IPS DF 4.7 (cell line): ENCODE results near the gene RERGL.
"Not testable (repeated sequence)": the region's sequence is repeated elsewhere in the genome, so short reads cannot be mapped to it uniquely, and the experiment has no call there.

ENCODE experiments used
- DNase-seq: peaks from one replicate; pipeline ENCODE4 v3.0.0-alpha.2; 2013; ENCODE audit warnings: low spot score; ENCODE audit errors: extremely low read depth

Gene RERGL, protein sequence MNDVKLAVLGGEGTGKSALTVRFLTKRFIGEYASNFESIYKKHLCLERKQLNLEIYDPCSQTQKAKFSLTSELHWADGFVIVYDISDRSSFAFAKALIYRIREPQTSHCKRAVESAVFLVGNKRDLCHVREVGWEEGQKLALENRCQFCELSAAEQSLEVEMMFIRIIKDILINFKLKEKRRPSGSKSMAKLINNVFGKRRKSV

DNA sequence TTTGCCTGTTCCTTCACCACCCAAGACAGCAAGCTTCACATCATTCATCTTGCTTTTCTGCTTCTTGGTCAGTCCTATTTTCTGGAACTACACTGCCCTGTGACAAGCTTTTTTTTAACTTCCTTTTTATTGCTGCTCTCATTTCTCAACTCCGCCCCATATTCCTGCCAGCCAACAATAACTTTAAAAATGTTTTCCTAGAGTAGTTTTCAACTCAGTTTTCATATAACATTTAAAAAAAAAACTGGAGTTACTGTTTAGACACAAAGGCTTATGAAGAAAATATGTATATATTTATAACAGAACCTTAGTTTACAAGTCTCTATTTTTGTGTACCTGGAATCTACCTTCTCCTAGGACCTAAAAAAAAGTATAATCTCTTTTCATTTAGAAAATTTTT, at the start of gene RERGL:
Gene RERGL, minus strand, starts transcription at position 101 of the 400 bp plus-strand sequence. Its CDS starts 53 bp downstream, at position 48.
- DNase-seq: no peak

DNA sequence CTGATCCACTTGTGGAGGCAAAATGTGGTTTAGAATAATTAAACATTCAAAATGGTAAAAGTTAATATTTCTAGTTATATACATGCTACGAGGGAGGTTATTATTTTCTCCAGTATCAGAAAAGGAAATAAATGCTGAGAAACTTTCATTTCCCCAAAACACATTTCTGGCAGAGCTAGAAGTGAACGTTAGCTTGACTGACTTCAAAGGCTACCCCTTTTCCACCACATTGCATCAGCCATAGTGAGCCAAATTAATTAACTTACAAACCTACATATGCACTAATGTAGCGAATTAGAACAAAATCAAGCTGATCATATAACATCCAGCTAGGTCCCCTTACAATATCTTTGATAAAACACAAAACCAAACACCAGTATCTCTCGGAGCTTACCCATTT, 49.3 kb upstream of the RERGL start:
- DNase-seq: no peak

DNA sequence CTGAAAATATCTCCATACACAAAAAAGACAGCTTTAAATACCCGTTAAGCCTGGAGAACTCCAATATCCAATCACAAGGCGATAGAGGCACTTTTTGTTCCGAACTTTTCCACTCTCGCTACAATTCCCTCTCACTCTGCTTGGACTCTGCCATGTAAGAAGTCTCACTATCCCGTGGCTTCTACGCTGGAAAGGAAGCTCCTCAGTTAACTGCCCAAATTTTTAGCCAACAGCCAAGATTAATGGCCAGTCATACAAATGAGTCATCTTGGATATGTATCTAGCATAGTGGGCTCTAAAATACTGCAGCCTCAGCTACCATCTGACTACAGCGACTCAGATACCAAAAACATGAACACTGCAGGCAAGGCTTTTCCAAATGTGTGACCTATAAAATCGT, 45.5 kb upstream of the RERGL start:
- no peak for DNase-seq

DNA sequence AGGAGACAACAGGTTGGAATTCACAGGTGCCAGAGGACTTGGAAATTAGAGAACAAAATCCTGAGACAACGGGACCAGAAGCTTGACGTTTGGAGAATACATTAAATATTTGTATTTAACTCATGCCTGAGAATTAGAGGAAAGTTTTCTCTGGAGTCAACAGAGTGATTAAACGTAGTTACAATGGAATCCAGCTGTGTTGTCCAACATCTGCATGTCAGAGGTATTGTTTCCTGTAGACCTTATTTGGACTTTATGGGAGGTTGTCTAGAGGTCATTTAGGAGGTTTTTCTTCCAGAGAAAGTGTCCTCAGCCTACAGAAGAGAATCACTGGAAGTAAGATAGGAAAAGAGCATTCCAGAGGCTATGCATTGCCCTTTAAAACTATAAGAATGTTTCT, 45.1 kb upstream of the RERGL start:
- DNase-seq: no peak

DNA sequence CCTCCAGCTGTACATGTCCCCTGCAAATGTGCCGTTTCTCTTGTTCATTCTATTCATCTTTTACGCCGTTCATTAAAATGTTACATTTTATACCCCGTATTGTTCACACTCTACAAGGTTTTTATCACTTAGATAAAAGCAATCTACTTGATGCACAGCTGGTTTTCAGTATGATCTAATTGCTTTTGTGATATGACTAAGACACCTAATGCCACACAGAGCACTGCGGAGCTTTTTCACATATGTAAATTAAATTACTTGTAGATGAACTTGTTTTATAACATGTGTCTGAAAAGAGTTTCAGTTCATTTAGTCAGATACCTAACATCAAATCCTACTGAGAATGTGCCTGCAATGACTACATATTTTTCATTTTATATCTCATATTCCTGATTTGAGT, 40.9 kb upstream of the RERGL start:
- DNase-seq: no peak

DNA sequence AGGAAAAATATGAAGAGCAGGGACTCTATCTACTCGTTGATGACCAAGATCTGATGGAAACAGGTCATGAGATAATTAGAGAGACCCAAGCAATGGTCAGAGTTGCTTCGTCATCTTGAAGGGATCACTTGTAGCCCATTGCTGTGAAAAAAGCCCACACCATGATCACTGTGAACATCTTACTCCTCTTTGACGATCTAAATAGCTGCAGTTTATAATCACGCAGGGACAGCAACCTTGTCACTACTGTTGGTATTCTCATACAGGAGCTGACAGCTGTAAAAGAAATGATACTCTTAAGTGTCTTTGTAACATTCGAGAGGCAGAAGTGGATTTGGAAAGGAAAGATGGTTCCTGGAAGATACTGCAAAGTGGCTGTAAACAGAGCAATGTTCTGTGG, 33.7 kb upstream of the RERGL start:
- no peak for DNase-seq

DNA sequence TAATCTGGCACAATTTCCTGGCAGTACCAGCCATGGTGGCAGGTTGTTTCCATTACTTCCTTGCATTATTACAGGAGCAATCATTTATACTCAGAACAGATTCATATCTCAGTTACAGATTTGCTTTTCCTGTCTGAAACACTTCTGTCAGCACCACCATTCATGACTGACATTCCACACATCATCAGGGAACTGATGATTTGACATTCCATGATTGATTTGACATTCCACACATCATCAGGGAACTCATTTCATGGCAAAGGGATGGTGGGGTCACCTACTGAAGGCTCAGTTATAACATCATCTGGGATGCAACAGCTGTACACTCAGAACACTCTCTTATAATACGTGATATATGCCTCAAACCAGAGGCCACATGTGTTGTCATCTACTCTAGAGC, 30.9 kb upstream of the RERGL start:
- no peak for DNase-seq

DNA sequence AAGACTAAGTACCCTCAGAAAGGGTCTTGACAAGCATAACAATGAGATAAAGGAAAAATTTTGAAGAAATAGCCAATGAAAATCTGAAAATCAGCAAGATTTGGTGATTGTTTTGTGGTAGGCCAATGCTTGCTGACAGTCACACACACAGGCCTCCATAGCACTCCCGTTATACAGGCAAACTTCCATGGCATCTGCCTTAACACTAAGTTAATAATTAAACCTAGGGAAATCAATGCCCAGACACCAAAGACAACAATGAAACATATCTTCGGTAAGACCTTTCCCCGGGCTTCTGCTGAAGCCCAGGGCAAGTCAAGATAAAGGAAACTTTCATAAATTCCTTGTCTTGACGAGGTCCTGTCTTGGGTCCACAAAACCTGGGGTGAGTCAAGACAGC, 18.6 kb upstream of the RERGL start:
- no peak for DNase-seq

DNA sequence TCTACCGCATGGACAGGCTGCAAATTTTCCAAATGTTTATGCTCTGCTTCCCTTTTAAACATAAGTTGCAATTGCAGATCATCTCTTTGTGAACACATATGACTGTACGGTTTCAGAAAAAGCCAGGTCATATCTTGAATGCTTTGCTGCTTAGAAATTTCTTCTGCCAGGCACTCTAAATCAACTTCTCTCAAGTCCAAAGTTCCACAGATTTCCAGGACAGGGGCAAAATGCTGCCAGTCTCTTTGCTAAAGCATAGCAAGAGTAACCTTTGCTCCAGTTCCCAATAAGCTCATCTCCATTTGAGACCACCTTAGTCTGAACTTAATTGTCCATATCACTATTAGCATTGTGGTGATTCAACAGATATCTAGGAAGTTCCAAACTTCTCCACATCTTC, 13.6 kb upstream of the RERGL start:
- DNase-seq: no peak

DNA sequence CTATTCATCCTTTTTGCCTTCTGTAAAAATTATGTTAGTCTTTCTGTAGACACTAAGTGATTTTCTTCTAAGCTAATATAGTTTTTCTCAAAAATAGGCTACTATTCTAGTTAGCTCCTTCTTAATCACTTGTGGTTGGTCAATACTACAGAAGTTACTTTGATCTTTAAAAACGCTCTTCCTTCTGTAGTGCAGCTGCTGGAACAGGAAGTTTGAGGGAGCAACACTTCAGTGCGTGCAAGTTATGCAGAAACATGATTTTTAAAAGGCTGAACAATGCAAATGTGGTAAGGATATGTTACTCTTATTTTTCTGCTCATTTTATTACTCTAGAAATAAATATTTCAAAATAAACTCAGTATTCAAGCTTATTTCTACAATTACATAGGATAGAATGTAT, 11.1 kb upstream of the RERGL start:
- DNase-seq: no peak

DNA sequence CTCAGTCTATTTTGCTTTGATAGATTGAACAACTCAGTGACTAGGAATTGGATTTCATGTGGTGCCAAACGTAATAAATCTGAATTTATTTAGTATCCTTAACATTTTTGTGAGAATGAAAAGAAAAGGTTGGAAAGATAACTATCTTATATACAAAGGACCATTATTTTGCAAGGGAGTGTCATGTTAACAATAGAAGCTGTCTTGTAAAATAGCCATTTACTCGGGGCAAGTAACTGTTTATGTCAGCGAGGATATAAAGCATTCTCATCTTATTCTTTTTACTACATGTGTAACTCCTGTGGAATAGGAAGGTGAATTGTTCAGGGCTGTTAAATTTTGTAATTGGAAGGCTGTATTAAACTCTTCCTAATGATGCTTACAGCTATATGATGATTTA, 5.9 kb downstream of the RERGL start:
- no peak for DNase-seq

DNA sequence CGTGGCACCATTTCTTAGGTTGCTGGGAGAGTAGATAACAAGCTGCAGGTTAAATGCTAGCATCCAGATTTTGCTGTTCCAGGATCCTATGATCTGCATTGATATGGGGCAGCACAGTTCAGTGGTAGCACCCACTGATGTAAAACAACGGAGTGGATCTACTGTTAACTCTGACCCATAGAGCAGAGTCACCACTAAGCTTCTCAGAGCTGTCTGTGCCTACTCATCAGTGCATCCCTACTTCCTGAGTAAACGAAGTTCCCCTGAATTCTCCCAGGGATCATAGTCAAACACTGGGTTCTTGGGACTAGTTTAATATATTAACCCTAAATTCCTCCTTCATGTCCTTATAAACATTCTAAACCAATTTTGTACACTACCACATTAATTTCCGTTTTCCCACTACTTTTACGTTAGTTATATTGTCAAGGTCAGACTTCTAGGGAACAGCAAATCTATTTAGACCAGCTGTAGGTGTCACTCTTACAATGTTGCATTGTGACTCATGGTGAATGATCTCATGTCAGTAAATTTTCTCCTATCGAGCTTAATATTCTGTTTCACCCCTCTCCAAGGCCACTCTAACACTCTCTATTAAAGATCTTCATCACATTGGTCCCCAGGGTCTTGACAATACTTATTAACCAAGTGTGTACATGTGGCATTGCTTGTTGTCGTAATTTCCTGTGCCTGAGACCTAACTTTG, 10.3 kb downstream of the RERGL start:
- no peak for DNase-seq

DNA sequence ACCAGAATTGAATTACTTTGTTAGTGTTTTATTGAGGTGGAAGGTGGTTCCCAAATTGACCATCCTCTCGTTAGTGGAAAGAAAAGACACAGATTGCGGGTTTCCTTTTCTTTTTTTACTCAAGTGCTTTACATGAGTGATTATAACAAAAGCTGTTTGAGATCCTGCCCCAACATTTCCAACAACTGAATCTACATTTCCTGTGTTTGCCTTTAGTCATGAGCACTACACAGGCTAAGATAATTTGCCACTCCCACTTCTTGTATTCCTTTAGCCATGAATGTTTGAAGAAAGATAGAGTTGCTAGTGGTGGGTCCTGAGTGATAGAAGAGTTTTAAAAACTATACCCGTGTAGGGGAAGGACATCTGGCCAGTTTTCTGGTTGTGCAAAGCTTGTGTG, 16.0 kb downstream of the RERGL start:
- DNase-seq: no peak

DNA sequence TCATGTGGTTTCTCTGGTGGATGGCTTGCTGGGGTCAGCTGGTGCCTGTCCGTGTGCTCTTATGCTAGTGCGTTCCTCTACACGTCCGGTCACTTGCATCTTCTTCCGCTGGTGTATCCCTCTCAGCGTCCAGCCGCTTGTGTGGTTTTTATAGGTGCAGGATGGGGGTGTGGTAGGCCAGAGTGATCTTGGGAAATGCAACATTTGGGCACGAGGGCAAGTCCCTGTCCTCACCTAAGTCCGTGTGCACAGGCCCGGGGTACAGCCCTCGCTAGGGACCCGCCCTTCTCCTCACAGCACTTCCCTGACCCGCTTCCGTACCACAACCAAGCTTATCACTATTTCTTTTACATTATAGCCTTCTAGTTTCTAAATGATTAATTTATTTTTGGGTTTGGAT, 17.3 kb downstream of the RERGL start:
- no peak for DNase-seq

DNA sequence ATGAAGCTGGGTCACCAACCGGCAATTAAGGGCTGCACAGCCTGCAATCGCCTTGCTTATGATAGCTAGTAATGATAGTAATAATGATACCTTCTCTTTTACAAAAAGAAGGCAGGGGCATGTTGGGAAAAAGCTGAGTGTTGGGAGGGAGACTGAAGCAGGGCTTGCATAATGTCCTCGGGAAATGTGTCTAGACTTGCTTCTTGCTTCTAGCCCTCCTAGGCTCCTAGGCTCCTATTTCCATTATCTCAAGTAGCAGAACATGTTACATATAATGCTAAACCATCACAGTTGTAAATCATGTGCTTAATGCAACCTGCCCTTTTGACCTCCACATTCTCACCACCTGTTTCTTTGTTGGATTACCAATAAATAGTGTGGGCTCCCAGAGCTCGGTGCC, 18.7 kb downstream of the RERGL start:
- DNase-seq: no peak

DNA sequence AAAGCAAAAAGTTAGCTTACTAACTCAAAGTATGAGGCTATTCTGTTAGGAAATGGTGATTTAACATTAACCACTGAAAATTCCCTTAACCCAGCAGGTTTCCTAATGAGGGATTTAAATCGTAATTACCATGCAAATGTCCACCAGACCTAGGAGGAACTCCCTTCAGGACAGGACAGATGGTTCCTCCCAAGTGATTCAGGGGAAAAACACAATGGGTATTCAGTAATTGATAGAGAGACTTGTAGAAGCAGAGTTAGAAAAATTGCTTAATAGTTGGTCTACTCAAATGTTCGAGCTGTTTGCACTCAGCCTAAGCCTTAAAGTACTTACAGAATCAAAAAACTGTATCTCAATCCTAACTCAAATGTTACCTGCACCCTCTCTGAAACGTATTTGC, 21.6 kb downstream of the RERGL start:
- peak; percentile 11 for DNase-seq

DNA sequence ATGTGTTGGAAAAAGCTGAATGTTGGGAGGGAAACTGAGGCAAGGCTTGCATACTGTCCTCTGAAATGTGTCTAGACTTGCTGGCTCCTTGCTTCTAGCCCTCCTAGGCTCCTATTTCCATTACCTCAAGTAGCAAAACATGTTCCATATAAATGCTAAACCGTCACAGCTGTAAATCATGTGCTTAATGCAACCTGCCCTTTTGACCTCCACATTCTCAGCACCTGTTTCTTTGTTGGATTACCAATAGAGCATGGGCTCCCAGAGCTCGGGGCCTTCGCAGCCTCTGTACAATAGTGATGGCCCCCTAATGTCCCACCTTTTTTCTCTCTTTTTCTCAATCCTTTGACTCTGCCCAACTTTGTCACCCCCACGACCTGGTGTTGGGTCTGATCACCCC, 23.3 kb downstream of the RERGL start:
- no peak for DNase-seq

DNA sequence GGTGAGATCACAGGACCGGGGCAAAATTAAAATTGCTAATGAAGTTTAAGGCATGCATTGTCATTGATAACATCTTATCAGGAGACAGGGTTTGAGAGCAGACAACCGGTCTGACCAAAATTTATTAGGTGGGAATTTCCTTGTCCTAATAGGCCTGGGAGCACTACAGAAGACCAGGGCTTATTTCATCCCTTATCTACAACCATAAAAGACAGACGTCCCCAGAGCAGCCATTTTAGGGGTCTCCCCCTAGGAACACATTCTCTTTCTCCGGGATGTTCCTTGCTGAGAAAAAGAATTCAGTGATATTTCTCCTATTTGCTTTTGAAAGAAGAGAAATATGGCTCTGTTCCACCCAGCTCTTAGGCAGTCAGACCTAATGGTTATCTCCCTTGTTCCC, 27.1 kb downstream of the RERGL start:
- not testable (repeated sequence) for DNase-seq

DNA sequence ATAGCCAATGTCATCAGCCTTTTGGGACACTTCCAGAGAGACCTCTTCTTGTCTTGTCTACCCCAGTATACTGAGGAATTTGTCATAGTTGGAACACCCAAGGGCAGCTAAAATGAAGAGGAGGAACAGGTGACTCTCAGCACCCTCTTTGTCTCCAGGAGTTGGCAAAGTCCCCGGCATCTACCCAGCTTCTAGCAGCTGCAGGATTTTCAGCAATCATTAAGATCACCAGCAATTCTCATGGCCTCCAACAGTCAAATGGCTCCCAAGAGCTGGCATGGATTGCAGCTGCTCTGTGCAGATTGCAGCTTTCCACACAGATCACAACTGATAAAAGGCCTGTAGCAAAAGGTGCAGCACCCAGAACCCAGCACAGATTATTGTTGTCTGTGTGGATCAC, 32.9 kb downstream of the RERGL start:
- DNase-seq: no peak

DNA sequence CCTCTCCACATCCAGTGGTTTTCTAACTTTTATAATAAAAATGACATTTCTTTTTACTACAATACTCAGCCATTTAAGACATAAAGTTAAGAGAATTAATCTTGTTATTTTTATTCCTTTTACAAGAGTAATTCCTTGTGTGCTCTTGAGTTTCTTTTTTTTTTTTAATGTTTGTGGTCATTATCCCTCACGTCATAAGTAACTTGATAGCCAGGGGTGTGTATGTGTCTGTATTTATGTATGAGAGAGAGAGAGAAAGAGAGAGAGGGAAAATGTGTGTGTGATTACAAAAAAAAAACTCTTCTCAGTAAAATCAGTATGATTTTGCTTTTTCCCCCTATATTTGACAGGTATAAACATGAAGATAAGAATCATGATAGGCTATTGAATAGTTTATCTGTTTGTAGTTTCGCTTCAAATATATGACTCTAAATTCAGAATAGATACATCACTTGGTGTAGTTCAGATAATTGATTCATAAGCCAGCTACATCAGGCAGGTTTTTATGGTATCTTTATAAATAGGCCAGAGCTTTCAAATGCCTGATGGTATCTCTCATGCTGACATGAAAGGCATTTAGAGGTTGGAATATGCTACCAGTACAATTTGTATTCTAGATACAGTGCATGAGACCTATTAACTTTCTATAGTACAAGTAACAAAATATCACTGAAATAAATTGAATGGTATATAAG, 34.9 kb downstream of the RERGL start:
- DNase-seq: no peak

DNA sequence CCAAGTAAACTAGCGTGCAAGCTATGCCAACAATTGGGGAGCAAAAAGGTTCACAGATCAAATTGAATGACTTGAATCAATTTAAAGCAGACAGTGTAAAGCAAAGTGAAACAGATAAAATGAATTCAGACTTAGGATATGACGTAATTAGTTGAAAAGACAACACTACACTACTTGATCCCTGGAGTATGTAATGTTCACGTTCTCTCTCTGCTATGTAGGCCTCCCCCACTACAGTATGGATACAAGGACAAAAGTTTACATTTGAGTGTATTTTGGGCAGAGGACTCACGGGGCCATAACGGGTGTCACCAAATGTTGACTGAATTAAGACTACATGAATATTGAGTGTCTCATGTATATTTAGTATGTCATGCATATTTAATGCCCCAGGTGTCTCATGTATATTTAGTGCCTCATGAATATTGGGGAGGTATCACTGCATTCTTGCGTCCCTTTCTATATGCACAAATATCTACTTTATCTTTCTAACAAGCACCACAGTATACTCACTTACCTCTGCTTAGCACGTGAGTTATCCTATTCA, 44.5 kb downstream of the RERGL start:
- DNase-seq: no peak

DNA sequence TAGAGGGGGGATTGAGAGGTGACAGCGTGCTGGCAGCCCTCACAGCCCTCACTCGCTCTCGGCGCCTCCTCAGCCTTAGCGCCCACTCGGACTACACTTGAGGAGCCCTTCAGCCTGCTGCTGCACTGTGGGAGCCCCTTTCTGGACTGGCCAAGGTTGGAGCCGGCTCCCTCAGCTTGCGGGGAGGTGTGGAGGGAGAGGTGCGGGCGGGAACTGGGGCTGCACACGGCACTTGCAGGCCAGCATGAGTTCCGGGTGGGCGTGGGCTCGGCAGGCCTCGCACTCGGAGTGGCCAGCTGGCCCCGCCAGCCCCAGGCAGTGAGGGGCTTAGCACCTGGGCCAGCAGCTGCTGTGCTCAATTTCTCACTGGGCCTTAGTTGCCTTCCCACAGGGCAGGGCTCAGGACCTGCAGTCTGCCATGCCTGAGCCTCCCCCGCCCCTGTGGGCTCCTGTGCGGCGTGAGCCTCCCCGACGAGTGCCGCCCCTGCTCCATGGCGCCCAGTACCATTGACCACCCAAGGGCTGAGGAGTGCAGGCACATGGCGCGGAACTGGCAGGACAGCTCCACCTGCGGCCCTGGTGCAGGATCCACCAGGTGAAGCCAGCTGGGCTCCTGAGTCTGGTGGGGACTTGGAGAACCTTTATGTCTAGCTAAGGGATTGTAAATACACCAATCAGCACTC, 49.8 kb downstream of the RERGL start:
- DNase-seq: not testable (repeated sequence)
